H1 (cell line): Measurements from ENCODE around the gene TMEM144. TPM values are rescaled to one million over a fixed set of nuclear protein-coding genes. Genes with fewer than 3 reads are reported as not detected.

Experiments used
- CTCF ChIA-PET: fragments of 300-600 bp; sonication (Branson Sonifier 250); formaldehyde crosslinking; loops from one replicate; lab custom pipeline; 2021; ENCODE audit not compliant: partially characterized antibody; lab: Charles Lee
- POLR2A ChIA-PET: fragments of 300-600 bp; sonication (Branson Sonifier 250); formaldehyde crosslinking; loops from one replicate; lab custom pipeline; 2021; ENCODE audit warnings: inconsistent platforms; ENCODE audit not compliant: partially characterized antibody; lab: Charles Lee
- DNase-seq, 2 experiments: peaks; one replicate each; pipeline versions ENCODE4 v3.0.0 to v3.0.0-alpha.2; 2010 to 2022; ENCODE audit warnings: low spot score in 2 of 2, low read depth in 1 of 2, mixed read lengths in 1 of 2
- FAIRE-seq: peaks from 2 replicates; lab custom pipeline; 2011; peaks lifted over from hg19 to GRCh38; lab: Jason Lieb, UNC
- H2AFZ ChIP-seq: 2 replicates; pipeline ENCODE4 v1.8.1; 2012; ENCODE audit warnings: low read length, inconsistent platforms
- H2AK5ac ChIP-seq: 2 replicates; pipeline ENCODE4 v1.6.1; 2013; ENCODE audit warnings: low read depth, low read length
- H2BK120ac ChIP-seq: replicated peaks from 2 replicates; pipeline ENCODE3; 2013; ENCODE audit warnings: low read depth, low read length, inconsistent platforms
- H2BK12ac ChIP-seq: 2 replicates; pipeline ENCODE4 v1.6.1; 2013; ENCODE audit warnings: low read depth, low read length
- H2BK15ac ChIP-seq: 2 replicates; pipeline ENCODE4 v1.6.1; 2013; ENCODE audit warnings: low read length
- H2BK20ac ChIP-seq: 2 replicates; pipeline ENCODE4 v1.6.1; 2013; ENCODE audit warnings: low read length
- H2BK5ac ChIP-seq: 2 replicates; pipeline ENCODE4 v1.6.1; 2013; ENCODE audit warnings: low read depth, low read length
- H3K14ac ChIP-seq: 2 replicates; pipeline ENCODE4 v1.6.1; 2013; ENCODE audit warnings: inconsistent platforms; ENCODE audit not compliant: insufficient read length
- H3K18ac ChIP-seq: 2 replicates; pipeline ENCODE4 v1.6.1; 2013; ENCODE audit warnings: low read length; ENCODE audit errors: extremely low read depth
- H3K23ac ChIP-seq: 2 replicates; pipeline ENCODE4 v1.6.1; 2013; ENCODE audit warnings: inconsistent platforms; ENCODE audit not compliant: insufficient read length
- H3K23me2 ChIP-seq: 2 replicates; pipeline ENCODE4 v1.6.1; 2013; ENCODE audit warnings: low read depth, low read length
- H3K27ac ChIP-seq: 2 replicates; pipeline ENCODE4 v1.6.1; 2011; ENCODE audit warnings: low read depth, low read length, inconsistent platforms
- H3K27me3 ChIP-seq, 4 experiments: replicated peaks in 1 of 4; 1 replicate in 1 of 4; 2 replicates in 3 of 4; pipeline versions ENCODE4 v1.6.1 to v1.8.1; 2011 to 2013; ENCODE audit warnings: low read length in 3 of 4, mild to moderate bottlenecking in 3 of 4, inconsistent platforms in 2 of 4, mixed read lengths in 2 of 4, moderate library complexity in 1 of 4; ENCODE audit not compliant: control insufficient read depth in 3 of 4, insufficient read depth in 3 of 4; ENCODE audit errors: extremely low read depth in 1 of 4
- H3K36me3 ChIP-seq, 4 experiments: 2 replicates each; pipeline versions ENCODE4 v1.6.1 to v1.8.1; 2011 to 2013; ENCODE audit warnings: mild to moderate bottlenecking in 4 of 4, low read length in 3 of 4, moderate library complexity in 2 of 4, control low read depth in 1 of 4, inconsistent platforms in 1 of 4; ENCODE audit not compliant: insufficient read depth in 4 of 4, control insufficient read depth in 2 of 4
- H3K4ac ChIP-seq: replicated peaks from 2 replicates; pipeline ENCODE3; 2013; ENCODE audit warnings: low read length, low read depth, mixed read lengths, inconsistent platforms; ENCODE audit not compliant: insufficient read length
- H3K4me1 ChIP-seq, 4 experiments: replicated peaks in 1 of 4; 1 replicate in 1 of 4; 2 replicates in 3 of 4; pipeline versions ENCODE4 v1.6.1 to v1.8.1; 2011 to 2013; ENCODE audit warnings: low read length in 3 of 4, inconsistent platforms in 2 of 4, mixed read lengths in 1 of 4; ENCODE audit not compliant: insufficient read depth in 4 of 4, control insufficient read depth in 3 of 4
- H3K4me2 ChIP-seq, 2 experiments: 2 replicates each; pipeline versions ENCODE4 v1.6.1 to v1.8.1; 2011 to 2013; ENCODE audit warnings: low read depth in 2 of 2, low read length in 2 of 2, control low read depth in 1 of 2, inconsistent platforms in 1 of 2, mild to moderate bottlenecking in 1 of 2; ENCODE audit not compliant: insufficient read depth in 1 of 2
- H3K4me3 ChIP-seq, 4 experiments: fragments of 200-600, 300-600 bp in 1 of 4; sonication (generic), shearing (Covaris generic), sonication (Bioruptor Twin) in 1 of 4; 2 replicates each; pipeline versions ENCODE4 v1.5.1 to v1.8.1; 2011 to 2016; ENCODE audit warnings: low read length in 4 of 4, low read depth in 3 of 4, control low read depth in 2 of 4, inconsistent platforms in 2 of 4, mild to moderate bottlenecking in 2 of 4, mixed read lengths in 1 of 4, moderate library complexity in 1 of 4; ENCODE audit not compliant: insufficient read depth in 2 of 4; ENCODE audit errors: extremely low read depth in 1 of 4
- H3K56ac ChIP-seq: replicated peaks from 2 replicates; pipeline ENCODE3; 2013; ENCODE audit warnings: low read depth, mild to moderate bottlenecking, mixed read lengths, low read length, inconsistent platforms; ENCODE audit not compliant: insufficient read length
- H3K79me1 ChIP-seq: 2 replicates; pipeline ENCODE4 v1.6.1; 2013; ENCODE audit warnings: low read depth, low read length, control low read depth
- H3K79me2 ChIP-seq, 2 experiments: 2 replicates each; pipeline versions ENCODE4 v1.6.1 to v1.8.1; 2012 to 2013; ENCODE audit warnings: low read length in 2 of 2, mild to moderate bottlenecking in 2 of 2, inconsistent platforms in 1 of 2; ENCODE audit not compliant: insufficient read depth in 2 of 2, control insufficient read depth in 1 of 2
- H3K9ac ChIP-seq, 4 experiments: replicated peaks in 1 of 4; 1 replicate in 1 of 4; 2 replicates in 3 of 4; pipeline versions ENCODE4 v1.6.1 to v1.8.1; 2011 to 2013; ENCODE audit warnings: low read depth in 3 of 4, low read length in 3 of 4, control low read depth in 2 of 4, mild to moderate bottlenecking in 2 of 4, moderate library complexity in 2 of 4, inconsistent platforms in 1 of 4; ENCODE audit errors: extremely low read depth in 1 of 4
- H3K9me3 ChIP-seq, 2 experiments: 2 replicates each; pipeline versions ENCODE4 v1.6.1 to v1.8.1; 2012 to 2013; ENCODE audit warnings: mild to moderate bottlenecking in 2 of 2, moderate library complexity in 2 of 2, control low read depth in 1 of 2, inconsistent platforms in 1 of 2, low read depth in 1 of 2, low read length in 1 of 2, mixed read lengths in 1 of 2; ENCODE audit not compliant: insufficient read depth in 2 of 2
- H4K20me1 ChIP-seq, 2 experiments: replicated peaks in 1 of 2; 2 replicates each; pipeline versions ENCODE3 to v1.8.1; 2011 to 2013; ENCODE audit warnings: inconsistent platforms in 2 of 2, low read length in 2 of 2, mild to moderate bottlenecking in 1 of 2; ENCODE audit not compliant: insufficient read depth in 2 of 2, control insufficient read depth in 1 of 2
- H4K5ac ChIP-seq: 2 replicates; pipeline ENCODE4 v1.6.1; 2013; ENCODE audit warnings: low read length, low read depth, mixed read lengths, inconsistent platforms; ENCODE audit not compliant: insufficient read length
- H4K8ac ChIP-seq: 2 replicates; pipeline ENCODE4 v1.8.0; 2013; ENCODE audit warnings: mild to moderate bottlenecking, moderate library complexity, low read length, inconsistent platforms; ENCODE audit not compliant: insufficient read depth; ENCODE audit errors: extremely low read depth
- H4K91ac ChIP-seq: replicated peaks from 2 replicates; pipeline ENCODE3; 2013; ENCODE audit warnings: low read length, mixed read lengths, inconsistent platforms; ENCODE audit not compliant: insufficient read length
- EZH2 ChIP-seq: fragments of 200-600 bp; sonication (generic); IDR thresholded peaks from 2 replicates; pipeline ENCODE4 v1.7.1; 2012; ENCODE audit warnings: low read depth, mild to moderate bottlenecking, moderate library complexity, low read length, inconsistent platforms; ENCODE audit not compliant: severe bottlenecking
- KDM4A ChIP-seq: IDR thresholded peaks from one replicate; pipeline ENCODE4 v1.7.1; 2012; ENCODE audit warnings: low read depth, mild to moderate bottlenecking, moderate library complexity, low read length, inconsistent platforms; ENCODE audit not compliant: severe bottlenecking
- WGBS, 2 experiments: shearing (Covaris generic) in 1 of 2; methylation state at CpG; one replicate each; pipeline versions ENCODE4 v1.1.6 to v1.1.7; 2013 to 2015; ENCODE audit warnings: low lambda C conversion rate in 2 of 2, mixed read lengths in 2 of 2, inconsistent platforms in 1 of 2, low coverage in 1 of 2, missing lambda C conversion rate in 1 of 2; ENCODE audit not compliant: insufficient replicate concordance in 2 of 2, insufficient coverage in 1 of 2, insufficient read length in 1 of 2; ENCODE audit errors: extremely low coverage in 1 of 2, missing lambda C conversion rate in 1 of 2; 5-methylcytosine and 5-hydroxymethylcytosine counted together
- polyA plus RNA-seq, 7 experiments: library from polyadenylated mRNA; depleted of rRNA in 3 of 7; stranded (reverse) in 5 of 7; unstranded in 2 of 7; fragments of >200 nt in 5 of 7; fragments of 200-250 nt in 2 of 7; gene quantifications; 1 replicate in 5 of 7; 2 replicates in 1 of 7; 4 replicates in 1 of 7; pipeline versions ENCODE4 v1.2.1 to v1.2.3, GENCODE V29; 2011 to 2013; ENCODE audit warnings: missing spikeins in 2 of 7, mixed read lengths in 2 of 7
- total RNA-seq: library from RNA; stranded (reverse); fragmentation: NEBNext Ultra II Directional; extraction: Animal tissue kit (Norgen Biotek cat#: 25700); gene quantifications from 2 replicates; pipeline ENCODE4 v1.2.1, GENCODE V29; 2021

Gene TMEM144
- total and polyA plus RNA-seq, 2 of the 8 experiments (the other 6 are each of a cell fraction or from before 2014, with no cell fraction given), result 1.9 to 2.6 TPM

GRCh38 chr4:158190718-158191117, 19.6 kb upstream of the TMEM144 start:
- H3K4me1 ChIP-seq, result no peaks in the 10 kb centered on the region
- no peak overlapping the region for H4K91ac ChIP-seq
- H4K20me1 ChIP-seq, result no peaks in the 10 kb centered on the region
- POLR2A ChIA-PET, result no interaction called here
- no peak overlapping the region for H2BK120ac ChIP-seq
- H2BK5ac ChIP-seq, result no peak overlapping the region
- no peaks in the 10 kb centered on the region for H3K79me2 ChIP-seq
- H3K27ac ChIP-seq, result no peak overlapping the region
- H3K4ac ChIP-seq, result no peak overlapping the region
- H2AK5ac ChIP-seq, result no peak overlapping the region
- H3K27me3 ChIP-seq, result no peaks in the 10 kb centered on the region
- WGBS, 2 experiments, result 85% methylated on average over 2 of the region's 2 CpGs; no CpG with 5 or more reads in 1 of the 2 experiments
- H3K9ac ChIP-seq, result no peak overlapping the region
- FAIRE-seq (no peak), DNase-seq (no peak)
- H3K9me3 ChIP-seq, result no peaks in the 10 kb centered on the region
- no peaks in the 10 kb centered on the region for H3K23me2 ChIP-seq
- no peak overlapping the region for H3K18ac ChIP-seq
- H3K4me2 ChIP-seq, result no peak overlapping the region
- H3K14ac ChIP-seq, result no peak overlapping the region
- no peak overlapping the region for H3K23ac ChIP-seq
- H2BK12ac ChIP-seq, result no peak overlapping the region
- H3K36me3 ChIP-seq, result no peaks in the 10 kb centered on the region
- no peak overlapping the region for H4K5ac ChIP-seq
- CTCF ChIA-PET, result interaction anchor here (1.3 to 7.6 kb wide), 3 partner anchors 8 to 63 kb away, joined by 4 to 102 read pairs (median 26); no protein-coding TSS in a partner anchor
- H3K4me3 ChIP-seq, result no peak overlapping the region
- H2BK20ac ChIP-seq, result no peak overlapping the region
- H3K79me1 ChIP-seq, result no peaks in the 10 kb centered on the region
- H3K56ac ChIP-seq, result no peak overlapping the region
- no peak overlapping the region for H2BK15ac ChIP-seq
- H2AFZ ChIP-seq, result no peak overlapping the region
- no peak overlapping the region for H4K8ac ChIP-seq
- no peak for TF ChIP-seq KDM4A
- TF ChIP-seq EZH2, result no peak
